CD4-positive, CD25-positive, alpha-beta regulatory T cell (primary cell): ENCODE measurements around the gene ZNG1C. TPM values are rescaled to one million over a fixed set of nuclear protein-coding genes. Genes with fewer than 3 reads are reported as not detected.
"Not testable (repeated sequence)": the region's sequence is repeated elsewhere in the genome, so short reads cannot be mapped to it uniquely, and the experiment has no call there.

Experiments used
- ATAC-seq, 2 donors: fragments of 150-1000 bp; cut with Tn5 transposase; one replicate each; pipeline ENCODE4 v1.10.0; 2021; ENCODE audit warnings: low read depth in 2 of 2, moderate number of reproducible peaks in 2 of 2, moderate library complexity in 1 of 2
- DNase-seq, 3 donors: peaks; one replicate each; pipeline versions ENCODE4 v3.0.0 to v3.0.0-alpha.2; 2012 to 2022; ENCODE audit warnings: mixed read lengths in 1 of 3
- H3K27ac ChIP-seq: one replicate; pipeline ENCODE4 v1.7.0; 2013; ENCODE audit warnings: mild to moderate bottlenecking, low read length; ENCODE audit not compliant: insufficient read depth, poor library complexity, severe bottlenecking
- H3K27me3 ChIP-seq: one replicate; pipeline ENCODE4 v1.7.0; 2013; ENCODE audit warnings: low read length; ENCODE audit not compliant: control insufficient read depth, insufficient read depth
- H3K36me3 ChIP-seq: one replicate; pipeline ENCODE4 v1.7.0; 2013; ENCODE audit warnings: mild to moderate bottlenecking, low read length, moderate library complexity; ENCODE audit not compliant: control insufficient read depth, insufficient read depth
- H3K4me1 ChIP-seq: 2 replicates; pipeline ENCODE4 v1.7.0; 2013; ENCODE audit warnings: mild to moderate bottlenecking, low read length; ENCODE audit not compliant: insufficient read depth, control insufficient read depth, poor library complexity, severe bottlenecking
- H3K4me3 ChIP-seq: one replicate; pipeline ENCODE4 v1.7.0; 2013; ENCODE audit warnings: low read depth, mild to moderate bottlenecking, low read length, moderate library complexity
- H3K9me3 ChIP-seq, 2 experiments: 1 replicate in 1 of 2; 2 replicates in 1 of 2; pipeline ENCODE4 v1.7.0; 2013; ENCODE audit warnings: low read length in 2 of 2, mild to moderate bottlenecking in 1 of 2, moderate library complexity in 1 of 2; ENCODE audit not compliant: control insufficient read depth in 2 of 2
- H3K27ac Mint-ChIP-seq, 3 donors: one replicate each; pipeline ENCODE4 v1.8.0; 2020 to 2022; ENCODE audit warnings: mild to moderate bottlenecking in 3 of 3, mixed read lengths in 3 of 3, moderate library complexity in 2 of 3
- H3K27me3 Mint-ChIP-seq: one replicate; pipeline ENCODE4 v1.8.0; 2022; ENCODE audit warnings: mild to moderate bottlenecking, mixed read lengths
- H3K36me3 Mint-ChIP-seq: one replicate; pipeline ENCODE4 v1.8.0; 2020; ENCODE audit warnings: mixed read lengths
- H3K4me1 Mint-ChIP-seq, 4 donors: one replicate each; pipeline ENCODE4 v1.8.0; 2020 to 2022; ENCODE audit warnings: mixed read lengths in 4 of 4, mild to moderate bottlenecking in 1 of 4
- H3K4me3 Mint-ChIP-seq, 4 donors: one replicate each; pipeline ENCODE4 v1.8.0; 2020 to 2022; ENCODE audit warnings: mild to moderate bottlenecking in 4 of 4, mixed read lengths in 4 of 4, moderate library complexity in 3 of 4
- H3K9me3 Mint-ChIP-seq, 7 donors: one replicate each; pipeline ENCODE4 v1.8.0; 2020 to 2022; ENCODE audit warnings: mixed read lengths in 7 of 7, mild to moderate bottlenecking in 3 of 7, moderate library complexity in 2 of 7
- polyA plus RNA-seq, 4 donors: library from polyadenylated mRNA; unstranded; fragments of 300-500 nt; fragmentation: Illumina TruSeq; gene quantifications; one replicate each; pipeline ENCODE4 v1.2.3, GENCODE V29; 2021
- total RNA-seq: library from RNA; stranded (reverse); gene quantifications from one replicate; pipeline ENCODE4 v1.2.3, GENCODE V29; 2022

Gene ZNG1C
- total and polyA plus RNA-seq, 5 donors from 2014 or later: 14.2 to 33.8 (median 17.0) TPM

DNA sequence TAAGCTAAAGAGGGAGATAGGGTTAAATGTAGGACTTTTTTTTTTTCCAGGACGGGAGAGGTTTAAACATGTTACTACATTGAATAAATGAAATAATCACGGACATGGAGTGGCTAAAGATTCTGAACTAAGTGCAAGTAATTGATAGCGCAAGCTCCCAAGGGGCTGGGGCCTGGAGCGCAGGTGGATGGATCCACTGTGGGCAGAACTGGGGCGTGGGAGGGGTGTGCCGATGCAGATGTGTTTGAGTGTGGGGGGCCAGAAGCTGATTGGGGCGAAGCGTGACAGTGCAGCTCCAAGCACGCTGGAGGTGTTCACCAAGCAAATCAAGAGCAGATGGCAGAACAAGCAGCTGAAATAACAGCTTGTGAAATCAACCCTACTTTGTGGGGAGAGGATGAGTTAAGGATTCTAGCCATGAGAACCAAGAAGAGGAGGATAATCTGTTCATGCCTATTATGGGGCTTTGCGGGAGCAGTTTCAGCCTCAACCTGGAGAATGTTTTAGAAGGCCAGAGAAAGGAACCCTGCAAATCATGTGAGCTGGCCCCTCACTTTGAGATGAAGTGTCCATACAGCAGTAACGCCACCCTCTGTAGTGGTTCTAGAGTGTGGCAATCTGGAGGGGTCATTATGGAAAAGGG is 88.9 kb downstream of the ZNG1C start:
- H3K4me3 ChIP-seq, H3K27ac ChIP-seq, H3K27ac Mint-ChIP-seq, H3K4me1 ChIP-seq, H3K27me3 ChIP-seq, H3K4me3 Mint-ChIP-seq, H3K27me3 Mint-ChIP-seq, H3K4me1 Mint-ChIP-seq, H3K36me3 ChIP-seq, H3K9me3 ChIP-seq, ATAC-seq, DNase-seq, H3K36me3 Mint-ChIP-seq, H3K9me3 Mint-ChIP-seq: not testable (repeated sequence)

DNA sequence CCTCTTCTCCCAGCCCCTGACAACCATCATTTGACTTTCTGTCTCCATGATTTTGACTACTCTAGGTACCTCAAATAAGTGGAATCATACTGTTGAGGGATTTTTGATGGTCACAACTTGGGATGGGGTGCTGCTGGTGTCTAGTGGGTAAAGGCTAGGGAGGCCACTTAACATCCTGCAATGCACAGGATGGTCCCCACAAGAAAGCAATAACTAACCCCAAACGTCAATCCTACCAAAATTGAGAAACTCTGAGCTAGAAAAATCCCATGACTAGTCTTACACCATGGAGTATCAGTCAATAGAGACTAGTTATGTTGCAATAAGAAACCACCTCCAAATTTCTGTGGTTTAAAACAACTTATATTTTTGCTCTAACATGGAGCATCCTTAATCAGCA is 90.3 kb downstream of the ZNG1C start:
- not testable (repeated sequence) for H3K4me1 ChIP-seq, H3K4me3 Mint-ChIP-seq, DNase-seq, H3K27me3 ChIP-seq, H3K9me3 ChIP-seq, H3K9me3 Mint-ChIP-seq, H3K36me3 ChIP-seq, H3K27ac ChIP-seq, H3K4me3 ChIP-seq, H3K27me3 Mint-ChIP-seq, ATAC-seq, H3K27ac Mint-ChIP-seq, H3K36me3 Mint-ChIP-seq, H3K4me1 Mint-ChIP-seq

DNA sequence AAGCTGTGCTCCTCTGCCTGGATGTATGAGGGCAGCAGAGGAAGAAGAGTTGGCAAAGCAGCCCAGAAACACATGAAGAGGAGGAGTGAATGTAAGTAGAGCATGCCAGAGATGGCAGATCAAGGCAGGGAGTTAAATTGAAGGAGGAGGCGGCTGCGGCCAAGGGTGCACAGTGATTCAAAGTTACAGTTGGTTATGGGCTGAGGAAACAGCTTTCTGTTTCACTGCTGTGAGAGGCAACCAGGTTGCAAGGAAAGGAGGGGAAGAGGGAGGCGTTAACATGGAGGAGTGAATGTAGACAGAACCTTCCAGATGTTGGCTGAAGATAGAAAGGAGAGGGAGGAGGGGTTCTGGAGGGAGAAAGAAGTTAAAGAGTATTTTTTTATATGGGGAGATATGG is 94.2 kb downstream of the ZNG1C start:
- H3K4me3 ChIP-seq, H3K27ac Mint-ChIP-seq, H3K27ac ChIP-seq, H3K27me3 Mint-ChIP-seq, H3K36me3 Mint-ChIP-seq, H3K4me1 Mint-ChIP-seq, H3K4me3 Mint-ChIP-seq, H3K36me3 ChIP-seq, H3K27me3 ChIP-seq, H3K4me1 ChIP-seq, H3K9me3 Mint-ChIP-seq, ATAC-seq, DNase-seq, H3K9me3 ChIP-seq: not testable (repeated sequence)

DNA sequence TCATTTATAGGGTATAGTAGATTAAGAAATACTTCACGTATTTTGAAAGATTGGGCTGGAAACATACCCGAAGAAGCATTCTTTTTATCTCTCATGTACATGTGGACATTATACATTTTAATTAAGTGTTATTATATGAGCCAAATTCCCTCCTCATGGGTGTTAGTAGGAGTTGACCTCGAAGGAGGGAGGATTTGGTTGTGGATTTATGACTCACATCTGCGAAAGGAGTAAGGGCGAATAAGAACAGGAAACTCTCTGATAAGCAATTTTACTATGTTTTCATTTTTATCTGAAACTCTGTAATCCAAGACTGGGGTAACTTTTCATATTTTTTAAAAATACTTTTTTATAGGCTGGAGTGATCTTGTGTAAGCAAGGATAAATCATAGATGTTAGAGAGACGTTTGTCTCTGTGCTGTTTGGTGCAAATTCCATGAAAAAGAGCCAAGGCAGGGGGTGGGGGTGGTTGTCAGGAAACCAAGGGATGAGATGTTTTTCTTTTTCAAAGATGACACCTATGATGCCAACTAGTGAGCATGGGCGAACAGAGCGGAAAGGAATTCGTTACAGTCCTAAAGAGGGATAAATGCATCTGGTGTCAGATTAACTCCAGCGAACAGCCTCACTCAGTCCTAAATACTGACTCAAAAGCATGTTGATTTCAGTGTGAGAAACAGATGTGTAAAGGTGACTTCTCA is 95.0 kb downstream of the ZNG1C start:
- H3K27me3 Mint-ChIP-seq, H3K36me3 ChIP-seq, H3K27me3 ChIP-seq, ATAC-seq, H3K9me3 Mint-ChIP-seq, H3K36me3 Mint-ChIP-seq, H3K27ac Mint-ChIP-seq, H3K4me3 Mint-ChIP-seq, H3K4me3 ChIP-seq, DNase-seq, H3K4me1 ChIP-seq, H3K9me3 ChIP-seq, H3K4me1 Mint-ChIP-seq, H3K27ac ChIP-seq: not testable (repeated sequence)

DNA sequence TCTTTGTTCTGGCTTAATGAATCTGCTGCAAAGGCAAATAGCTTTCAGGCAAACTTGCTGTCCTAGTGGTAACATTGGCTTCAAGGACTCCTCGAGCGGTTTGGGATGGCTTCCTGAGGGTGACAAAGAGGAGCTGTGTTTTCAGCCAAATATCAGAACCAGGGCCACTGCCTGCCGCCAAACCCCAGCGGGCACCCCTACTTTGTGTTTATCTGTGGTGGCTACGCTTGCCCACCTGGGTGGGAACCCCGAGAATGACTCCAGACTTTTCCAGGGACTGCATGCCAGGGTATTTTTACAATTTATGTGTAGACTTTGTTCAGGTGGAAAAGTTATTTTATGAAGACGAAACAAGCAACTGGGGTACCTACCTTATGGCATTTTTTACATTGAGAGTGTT is 96.2 kb downstream of the ZNG1C start:
- H3K27me3 ChIP-seq, DNase-seq, ATAC-seq, H3K4me1 Mint-ChIP-seq, H3K4me3 ChIP-seq, H3K27ac Mint-ChIP-seq, H3K9me3 Mint-ChIP-seq, H3K4me1 ChIP-seq, H3K27ac ChIP-seq, H3K4me3 Mint-ChIP-seq, H3K27me3 Mint-ChIP-seq, H3K36me3 ChIP-seq, H3K36me3 Mint-ChIP-seq, H3K9me3 ChIP-seq: not testable (repeated sequence)

DNA sequence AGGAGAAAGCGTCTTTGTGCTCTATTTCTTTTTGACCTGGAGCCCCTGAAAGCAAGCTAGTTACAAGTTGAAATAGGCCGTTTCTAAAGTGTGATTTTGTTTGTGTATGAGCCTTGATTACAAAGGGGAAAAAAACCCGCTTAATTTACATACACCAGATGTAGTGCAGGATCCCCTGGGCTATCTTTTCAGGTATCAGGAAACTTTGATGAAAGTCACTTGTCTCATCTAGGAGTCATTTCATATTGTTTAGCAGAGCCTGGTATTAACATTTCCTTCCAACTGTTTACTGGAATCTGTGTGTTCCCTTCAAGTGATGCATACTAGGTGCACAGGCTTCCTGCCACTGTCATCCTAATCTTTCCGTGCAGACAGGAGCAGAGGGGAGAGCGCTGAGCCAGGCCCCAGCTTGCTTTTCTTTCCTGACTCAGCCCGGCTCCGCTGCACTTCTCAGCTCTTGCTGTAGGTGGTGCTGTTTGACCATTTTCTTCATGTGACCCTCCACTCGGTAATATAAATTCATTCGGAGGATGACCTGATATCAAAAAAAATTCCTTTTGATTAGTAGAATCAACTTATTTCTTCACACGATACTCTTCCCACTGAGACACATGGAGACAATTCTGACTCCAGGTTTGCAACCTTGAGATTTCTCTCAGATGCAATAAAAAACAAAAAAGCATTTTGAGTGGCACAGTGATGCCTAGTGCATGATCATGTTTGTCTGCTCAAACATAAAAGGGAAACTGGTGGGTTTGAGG is 100.7 kb downstream of the ZNG1C start:
- H3K9me3 ChIP-seq, H3K4me3 ChIP-seq, H3K9me3 Mint-ChIP-seq, H3K27ac ChIP-seq, H3K4me3 Mint-ChIP-seq, H3K27me3 ChIP-seq, H3K36me3 Mint-ChIP-seq, H3K27ac Mint-ChIP-seq, H3K4me1 ChIP-seq, H3K36me3 ChIP-seq, DNase-seq, H3K4me1 Mint-ChIP-seq: not testable (repeated sequence)
- peak; percentile 85 for ATAC-seq
- peaks cover 13% of the 10 kb centered on the region for H3K27me3 Mint-ChIP-seq

DNA sequence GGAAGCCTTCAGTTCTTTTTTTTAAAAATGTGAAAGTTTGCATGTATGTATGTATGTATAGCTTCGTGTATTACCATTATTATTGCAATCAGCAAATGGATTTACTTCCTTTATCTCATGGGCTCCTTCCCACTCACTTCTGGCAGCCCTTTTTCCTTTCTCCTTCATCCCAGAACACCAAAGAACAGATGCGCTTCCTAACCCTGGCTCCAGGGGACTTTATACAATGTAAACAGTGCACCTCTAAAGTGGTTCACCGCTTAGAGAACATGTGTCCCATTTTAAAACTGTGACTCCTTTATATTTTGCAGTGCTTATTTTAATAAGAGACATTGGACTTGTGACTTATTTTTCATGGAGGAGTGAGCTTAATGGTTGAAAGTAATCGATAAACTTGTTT is 101.5 kb downstream of the ZNG1C start:
- not testable (repeated sequence) for H3K27ac Mint-ChIP-seq, H3K36me3 ChIP-seq, H3K36me3 Mint-ChIP-seq, H3K4me1 ChIP-seq, ATAC-seq, H3K27ac ChIP-seq, H3K9me3 Mint-ChIP-seq, H3K4me3 Mint-ChIP-seq, H3K9me3 ChIP-seq, DNase-seq, H3K4me1 Mint-ChIP-seq, H3K4me3 ChIP-seq, H3K27me3 ChIP-seq
- peaks cover 13% of the 10 kb centered on the region for H3K27me3 Mint-ChIP-seq

DNA sequence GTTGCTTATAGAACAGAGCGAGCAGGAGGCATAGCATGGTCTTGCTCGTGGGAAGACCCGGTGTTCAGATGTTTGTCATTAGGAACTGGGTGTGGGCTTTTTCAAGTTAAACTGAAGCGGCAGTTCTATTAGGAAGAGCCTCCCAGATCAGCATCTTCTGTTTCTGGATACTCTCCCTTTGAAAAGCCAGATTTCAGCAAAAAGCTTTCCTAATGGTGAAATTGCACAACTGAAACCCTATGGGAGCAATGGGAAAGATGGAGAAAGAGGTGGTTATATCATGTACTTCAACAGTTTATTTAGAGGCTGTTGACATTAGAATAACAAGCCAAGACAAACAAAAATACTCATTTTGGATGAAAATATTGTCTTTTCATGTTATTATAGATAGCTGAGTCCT is 102.2 kb downstream of the ZNG1C start:
- not testable (repeated sequence) for H3K4me3 ChIP-seq, H3K4me1 ChIP-seq, H3K9me3 Mint-ChIP-seq, H3K4me3 Mint-ChIP-seq, H3K9me3 ChIP-seq, H3K27ac ChIP-seq, DNase-seq, H3K27me3 ChIP-seq, H3K36me3 ChIP-seq, ATAC-seq, H3K4me1 Mint-ChIP-seq, H3K27ac Mint-ChIP-seq, H3K36me3 Mint-ChIP-seq
- H3K27me3 Mint-ChIP-seq: peaks cover 17% of the 10 kb centered on the region
